Measurements from ENCODE around the gene UQCRC1. TPM values are rescaled to one million over a fixed set of nuclear protein-coding genes. Genes with fewer than 3 reads are reported as not detected.

Gene UQCRC1
- total RNA-seq, 1 experiment from 2014 or later = 413 TPM

GRCh38 chr3:48599509-48600285 lies 9.7 kb downstream of the UQCRC1 start:
- Mint-ChIP-seq H3K27ac (ENCODE audit: low read depth, unreplicated experiment) (peak overlapping the region; percentile 59), H3K27me3 (ENCODE audit: insufficient read depth, unreplicated experiment) (no peaks in the 10 kb centered on the region), H3K36me3 (ENCODE audit: insufficient read depth, unreplicated experiment) (peaks cover 64% of the 10 kb centered on the region), H3K9me3 (ENCODE audit: unreplicated experiment) (no peaks in the 10 kb centered on the region), H3K4me3 (ENCODE audit: unreplicated experiment) (peak overlapping the region; percentile 50), H3K4me1 (ENCODE audit: insufficient read depth, unreplicated experiment) (peaks cover 54% of the 10 kb centered on the region)
- TF ChIP-seq CTCF (IDR thresholded peaks at IDR 0.05; ENCODE audit: unreplicated experiment) = no peak
- POLR2A ChIA-PET = interaction anchor here (0.6 to 8.9 kb wide), 37 partner anchors 8 to 1151 kb away, joined by 3 to 107 read pairs (median 5); partner anchors contain the start of genes ARIH2, ATRIP, CCDC51 and CELSR3
- intact Hi-C loops (cut with micrococcal nuclease) = loop anchor here (2.0 kb wide), 1 partner anchor 43 kb away; the partner anchor contains the start of gene PFKFB4
- no peak for DNase-seq (ENCODE audit: unreplicated experiment)
- BruUV-seq (replicated peaks) = no TSS peak
- CTCF ChIA-PET = interaction anchor here (0.5 to 2.5 kb wide), 8 partner anchors 34 to 440 kb away, joined by 3 to 22 read pairs (median 4); partner anchors contain the start of gene SLC26A6

DNA sequence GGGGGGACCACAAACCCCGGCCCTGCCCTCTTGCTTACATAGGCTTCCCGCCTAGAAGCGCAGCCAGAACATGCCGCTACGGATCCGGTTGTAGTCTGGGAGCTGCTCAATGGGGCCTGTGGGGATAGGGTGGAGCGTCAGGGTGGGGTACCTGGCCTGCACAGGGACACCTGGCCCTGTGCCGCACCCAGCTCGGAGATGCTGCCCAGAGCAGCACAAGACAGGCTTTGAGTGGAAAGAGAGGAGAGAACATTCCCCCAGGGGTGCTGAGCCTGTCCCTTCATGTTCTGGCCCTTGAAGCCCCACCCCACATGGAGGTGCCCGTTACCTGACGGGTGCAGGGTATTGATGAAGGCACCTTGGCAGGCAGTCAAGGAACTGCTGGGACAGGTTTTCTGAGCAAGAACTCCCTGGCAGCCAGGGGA lies 10.4 kb downstream of the UQCRC1 start:
- H3K27ac Mint-ChIP-seq (ENCODE audit: low read depth, unreplicated experiment) = peak overlapping the region; percentile 59
- ChIA-PET CTCF (interaction anchor here (0.5 to 2.5 kb wide), 9 partner anchors 35 to 440 kb away, joined by 3 to 22 read pairs (median 4); partner anchors contain the start of gene SLC26A6), POLR2A (interaction anchor here (0.6 to 8.9 kb wide), 40 partner anchors 9 to 1151 kb away, joined by 3 to 107 read pairs (median 5); partner anchors contain the start of genes ARIH2, ATRIP, CCDC51 and CELSR3)
- H3K36me3 Mint-ChIP-seq (ENCODE audit: insufficient read depth, unreplicated experiment) = peaks cover 58% of the 10 kb centered on the region
- intact Hi-C loops (cut with micrococcal nuclease) = loop anchor here (2.0 kb wide), 1 partner anchor 42 kb away; the partner anchor contains the start of gene PFKFB4
- no peaks in the 10 kb centered on the region for H3K27me3 Mint-ChIP-seq (ENCODE audit: insufficient read depth, unreplicated experiment)
- peak; percentile 97 for DNase-seq (ENCODE audit: unreplicated experiment)
- H3K9me3 Mint-ChIP-seq (ENCODE audit: unreplicated experiment) = no peaks in the 10 kb centered on the region
- no peak for TF ChIP-seq CTCF (IDR thresholded peaks at IDR 0.05; ENCODE audit: unreplicated experiment)
- H3K4me3 Mint-ChIP-seq (ENCODE audit: unreplicated experiment) = peak overlapping the region; percentile 50
- H3K4me1 Mint-ChIP-seq (ENCODE audit: insufficient read depth, unreplicated experiment) = peaks cover 54% of the 10 kb centered on the region
- TSS peak; percentile 42 for BruUV-seq (replicated peaks)

DNA sequence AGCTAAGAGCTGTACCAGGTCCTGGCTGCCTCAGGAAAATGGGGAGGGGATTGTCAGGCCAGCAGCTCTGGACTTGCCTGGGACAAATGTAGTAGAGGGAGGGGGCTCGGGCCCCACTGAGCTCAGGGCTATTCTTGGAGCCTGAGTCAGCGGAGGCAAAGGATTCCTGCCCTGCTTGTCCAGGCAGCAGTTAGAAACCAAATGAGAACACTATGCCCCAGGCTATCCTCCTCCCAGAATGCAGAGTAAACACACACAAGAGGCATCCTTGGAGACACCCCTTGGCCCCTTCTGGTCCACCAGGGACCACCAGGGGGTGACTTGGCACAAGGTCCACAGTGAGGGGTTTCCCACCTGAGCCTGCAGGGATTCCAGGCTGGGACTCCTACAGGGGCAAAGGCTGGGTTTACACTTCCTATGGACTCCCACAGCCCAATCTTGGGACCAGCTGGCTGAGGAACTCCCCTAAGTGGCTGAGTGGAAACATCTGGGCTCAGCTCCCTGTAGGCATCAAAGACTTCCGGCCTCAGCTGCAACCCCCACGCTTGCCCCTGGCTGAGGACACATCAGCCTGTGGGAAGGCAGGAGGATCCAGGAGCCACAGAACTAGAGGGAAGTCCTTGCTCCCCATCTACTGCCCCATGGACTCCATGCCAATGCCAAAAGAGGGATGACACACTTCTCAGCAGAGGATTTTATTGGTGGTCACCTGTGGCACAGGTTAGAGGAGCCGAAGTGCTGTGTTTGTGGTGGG lies 10.9 kb downstream of the UQCRC1 start:
- Mint-ChIP-seq H3K4me3 (ENCODE audit: unreplicated experiment) (peak overlapping the region; percentile 50), H3K36me3 (ENCODE audit: insufficient read depth, unreplicated experiment) (peaks cover 52% of the 10 kb centered on the region), H3K27ac (ENCODE audit: low read depth, unreplicated experiment) (peak overlapping the region; percentile 68), H3K9me3 (ENCODE audit: unreplicated experiment) (no peaks in the 10 kb centered on the region), H3K27me3 (ENCODE audit: insufficient read depth, unreplicated experiment) (no peaks in the 10 kb centered on the region), H3K4me1 (ENCODE audit: insufficient read depth, unreplicated experiment) (peaks cover 54% of the 10 kb centered on the region)
- POLR2A ChIA-PET = interaction anchor here (0.6 to 8.9 kb wide), 42 partner anchors 10 to 1150 kb away, joined by 3 to 107 read pairs (median 6); partner anchors contain the start of genes ARIH2, ATRIP, CCDC51 and CELSR3
- TF ChIP-seq CTCF (IDR thresholded peaks at IDR 0.05; ENCODE audit: unreplicated experiment) = no peak
- intact Hi-C loops (cut with micrococcal nuclease) = loop anchor here (2.0 kb wide), 1 partner anchor 42 kb away; the partner anchor contains the start of gene PFKFB4
- CTCF ChIA-PET = interaction anchor here (0.7 to 2.5 kb wide), 12 partner anchors 11 to 439 kb away, joined by 3 to 22 read pairs (median 4); partner anchors contain the start of genes SLC26A6 and UQCRC1
- BruUV-seq (replicated peaks) = no TSS peak
- peak; percentile 95 for DNase-seq (ENCODE audit: unreplicated experiment)
